HepG2 (cell line): Measurements from ENCODE around the gene MTUS2.

Experiments used
- GATAD2A ChIP-seq: IDR thresholded peaks from 2 replicates; pipeline ENCODE4 v1.6.1; 2016
- MEIS1 ChIP-seq: sonication (generic); formaldehyde crosslinking; IDR thresholded peaks from 2 replicates; pipeline ENCODE4 v1.9.0; 2021; ENCODE audit warnings: mild to moderate bottlenecking, missing genetic modification reagents, moderate library complexity, borderline replicate concordance
- POLR2A ChIP-seq, 2 experiments: IDR thresholded peaks; 2 replicates each; pipeline ENCODE4 v1.6.1; 2011; ENCODE audit warnings: low read depth in 2 of 2, low read length in 2 of 2, mild to moderate bottlenecking in 1 of 2, moderate library complexity in 1 of 2; ENCODE audit not compliant: insufficient read depth in 1 of 2
- POLR2AphosphoS5 ChIP-seq: IDR thresholded peaks from 2 replicates; pipeline ENCODE4 v1.6.1; 2012; ENCODE audit warnings: low read depth, low read length
- SP1 ChIP-seq, 2 experiments: fragments of 450-650 bp in 1 of 2; sonication (generic) in 1 of 2; formaldehyde crosslinking in 1 of 2; IDR thresholded peaks; 2 replicates each; pipeline versions ENCODE4 v1.4.0 to v1.6.1; 2016 to 2020; ENCODE audit warnings: missing genetic modification reagents in 1 of 2
- ZZZ3 ChIP-seq: sonication (generic); formaldehyde crosslinking; IDR thresholded peaks from 2 replicates; pipeline ENCODE4 v1.4.0; 2020; ENCODE audit warnings: missing genetic modification reagents, mild to moderate bottlenecking, borderline replicate concordance
- TF ChIP-seq, protein P1 (sequence below): IDR thresholded peaks from 2 replicates; pipeline ENCODE4 v1.6.1; 2016
- TF ChIP-seq, protein P2 (sequence below): IDR thresholded peaks from 2 replicates; pipeline ENCODE4 v1.6.1; 2012; ENCODE audit warnings: inconsistent platforms
- TF ChIP-seq, protein P3 (sequence below): sonication (generic); formaldehyde crosslinking; IDR thresholded peaks from 2 replicates; pipeline ENCODE4 v1.5.0; 2020; ENCODE audit warnings: mild to moderate bottlenecking, missing genetic modification reagents, moderate library complexity
- TF ChIP-seq, protein P4 (sequence below): sonication (generic); formaldehyde crosslinking; IDR thresholded peaks from 2 replicates; pipeline ENCODE4 v1.5.0; 2020; ENCODE audit warnings: mild to moderate bottlenecking, missing genetic modification reagents

DNA sequence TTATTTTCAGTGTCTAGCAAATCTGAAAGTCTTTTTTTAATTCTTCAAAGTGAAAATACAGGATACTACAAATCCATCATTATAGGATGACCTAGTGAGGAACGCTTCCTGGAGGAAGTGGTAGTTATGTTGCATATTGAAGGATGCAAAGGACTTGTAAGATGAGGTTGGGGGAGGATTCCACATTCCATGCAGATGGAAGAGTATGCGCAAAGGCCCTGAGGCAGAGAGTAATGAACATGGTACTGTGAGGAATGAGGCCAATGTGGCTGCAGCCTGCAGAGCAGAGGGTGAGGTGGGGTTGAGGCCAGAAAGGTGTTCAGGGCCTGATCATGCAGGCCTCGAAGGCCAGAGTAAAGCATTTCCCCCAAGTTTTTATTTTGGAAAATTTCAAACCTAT is 202.8 kb downstream of the MTUS2 start:
- TF ChIP-seq POLR2A (IDR thresholded peaks at IDR 0.05; ENCODE audit: insufficient read depth in 1 of 2, low read depth in 2 of 2, low read length in 2 of 2), result no peak
- TF ChIP-seq, protein P1, sequence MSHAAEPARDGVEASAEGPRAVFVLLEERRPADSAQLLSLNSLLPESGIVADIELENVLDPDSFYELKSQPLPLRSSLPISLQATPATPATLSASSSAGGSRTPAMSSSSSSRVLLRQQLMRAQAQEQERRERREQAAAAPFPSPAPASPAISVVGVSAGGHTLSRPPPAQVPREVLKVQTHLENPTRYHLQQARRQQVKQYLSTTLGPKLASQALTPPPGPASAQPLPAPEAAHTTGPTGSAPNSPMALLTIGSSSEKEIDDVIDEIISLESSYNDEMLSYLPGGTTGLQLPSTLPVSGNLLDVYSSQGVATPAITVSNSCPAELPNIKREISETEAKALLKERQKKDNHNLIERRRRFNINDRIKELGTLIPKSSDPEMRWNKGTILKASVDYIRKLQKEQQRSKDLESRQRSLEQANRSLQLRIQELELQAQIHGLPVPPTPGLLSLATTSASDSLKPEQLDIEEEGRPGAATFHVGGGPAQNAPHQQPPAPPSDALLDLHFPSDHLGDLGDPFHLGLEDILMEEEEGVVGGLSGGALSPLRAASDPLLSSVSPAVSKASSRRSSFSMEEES, result no peak
- TF ChIP-seq, protein P2, sequence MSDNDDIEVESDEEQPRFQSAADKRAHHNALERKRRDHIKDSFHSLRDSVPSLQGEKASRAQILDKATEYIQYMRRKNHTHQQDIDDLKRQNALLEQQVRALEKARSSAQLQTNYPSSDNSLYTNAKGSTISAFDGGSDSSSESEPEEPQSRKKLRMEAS, result no peak
- no peak for TF ChIP-seq SP1 (IDR thresholded peaks at IDR 0.05)
- TF ChIP-seq SP1 (CRISPR knock-in tag; IDR thresholded peaks at IDR 0.05), result no peak
- TF ChIP-seq POLR2AphosphoS5, result no peak
- no peak for TF ChIP-seq GATAD2A (CRISPR knock-in tag)
- TF ChIP-seq ZZZ3 (CRISPR knock-in tag), result no peak
- TF ChIP-seq, protein P3, sequence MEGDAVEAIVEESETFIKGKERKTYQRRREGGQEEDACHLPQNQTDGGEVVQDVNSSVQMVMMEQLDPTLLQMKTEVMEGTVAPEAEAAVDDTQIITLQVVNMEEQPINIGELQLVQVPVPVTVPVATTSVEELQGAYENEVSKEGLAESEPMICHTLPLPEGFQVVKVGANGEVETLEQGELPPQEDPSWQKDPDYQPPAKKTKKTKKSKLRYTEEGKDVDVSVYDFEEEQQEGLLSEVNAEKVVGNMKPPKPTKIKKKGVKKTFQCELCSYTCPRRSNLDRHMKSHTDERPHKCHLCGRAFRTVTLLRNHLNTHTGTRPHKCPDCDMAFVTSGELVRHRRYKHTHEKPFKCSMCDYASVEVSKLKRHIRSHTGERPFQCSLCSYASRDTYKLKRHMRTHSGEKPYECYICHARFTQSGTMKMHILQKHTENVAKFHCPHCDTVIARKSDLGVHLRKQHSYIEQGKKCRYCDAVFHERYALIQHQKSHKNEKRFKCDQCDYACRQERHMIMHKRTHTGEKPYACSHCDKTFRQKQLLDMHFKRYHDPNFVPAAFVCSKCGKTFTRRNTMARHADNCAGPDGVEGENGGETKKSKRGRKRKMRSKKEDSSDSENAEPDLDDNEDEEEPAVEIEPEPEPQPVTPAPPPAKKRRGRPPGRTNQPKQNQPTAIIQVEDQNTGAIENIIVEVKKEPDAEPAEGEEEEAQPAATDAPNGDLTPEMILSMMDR, result no peak
- TF ChIP-seq, protein P4, sequence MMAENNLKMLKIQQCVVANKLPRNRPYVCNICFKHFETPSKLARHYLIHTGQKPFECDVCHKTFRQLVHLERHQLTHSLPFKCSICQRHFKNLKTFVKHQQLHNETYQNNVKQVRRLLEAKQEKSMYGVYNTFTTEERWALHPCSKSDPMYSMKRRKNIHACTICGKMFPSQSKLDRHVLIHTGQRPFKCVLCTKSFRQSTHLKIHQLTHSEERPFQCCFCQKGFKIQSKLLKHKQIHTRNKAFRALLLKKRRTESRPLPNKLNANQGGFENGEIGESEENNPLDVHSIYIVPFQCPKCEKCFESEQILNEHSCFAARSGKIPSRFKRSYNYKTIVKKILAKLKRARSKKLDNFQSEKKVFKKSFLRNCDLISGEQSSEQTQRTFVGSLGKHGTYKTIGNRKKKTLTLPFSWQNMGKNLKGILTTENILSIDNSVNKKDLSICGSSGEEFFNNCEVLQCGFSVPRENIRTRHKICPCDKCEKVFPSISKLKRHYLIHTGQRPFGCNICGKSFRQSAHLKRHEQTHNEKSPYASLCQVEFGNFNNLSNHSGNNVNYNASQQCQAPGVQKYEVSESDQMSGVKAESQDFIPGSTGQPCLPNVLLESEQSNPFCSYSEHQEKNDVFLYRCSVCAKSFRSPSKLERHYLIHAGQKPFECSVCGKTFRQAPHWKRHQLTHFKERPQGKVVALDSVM (CRISPR knock-in tag), result no peak
- no peak for TF ChIP-seq MEIS1 (CRISPR knock-in tag)
